ENCODE results near the gene TBCA. TPM values are rescaled to one million over a fixed set of nuclear protein-coding genes. Genes with fewer than 3 reads are reported as not detected.

TBCA gene
- polyA plus RNA-seq, 3 donors from 2014 or later = 162 to 182 (median 172) TPM

GRCh38 chr5:77641963-77642737, 134.0 kb downstream of the TBCA start:
- DNase-seq = no peak

DNA sequence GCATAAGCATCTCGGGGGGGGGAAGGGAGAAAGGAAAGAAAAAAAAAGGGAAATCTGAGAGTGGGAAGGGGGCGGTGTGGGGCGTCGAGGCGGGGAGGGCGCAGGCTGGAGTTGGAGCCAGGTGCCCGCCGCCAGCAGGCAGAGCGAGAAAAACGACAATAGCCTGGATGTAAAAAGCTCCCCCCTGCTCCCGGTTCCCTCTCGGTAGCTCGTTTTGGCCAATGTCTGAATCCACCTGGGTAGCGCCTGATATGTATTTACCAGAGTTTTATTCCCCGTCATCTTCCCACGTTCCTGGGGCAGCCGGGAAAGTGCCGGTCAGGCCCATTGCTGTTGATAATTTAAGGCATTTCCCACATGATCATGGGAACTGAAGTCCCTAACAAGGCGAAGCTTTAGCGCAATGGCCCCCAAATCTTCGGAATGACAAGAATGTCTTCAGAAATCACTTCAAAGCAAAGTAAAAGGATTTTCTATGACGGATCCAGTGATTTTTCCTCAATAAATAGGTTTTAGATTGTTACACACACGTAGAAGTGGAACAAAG, 134.7 kb downstream of the TBCA start:
- H3K4me1 Mint-ChIP-seq = peaks cover 15 to 38% of the 10 kb centered on the region in 2 donors
- peaks cover 42 to 63% (median 62%) of the 10 kb centered on the region in 3 donors for H3K27me3 Mint-ChIP-seq (ENCODE audit: low read depth in 3 of 3)
- peaks cover 0 to 12% (median 4%) of the 10 kb centered on the region in 6 donors for H3K9me3 Mint-ChIP-seq
- H3K36me3 Mint-ChIP-seq = peaks cover 0 to 5% (median 0%) of the 10 kb centered on the region in 3 donors
- H3K27ac Mint-ChIP-seq = no peak overlapping the region
- H3K4me3 Mint-ChIP-seq = no peak overlapping the region
- DNase-seq = no peak

More at GRCh38 chr5:77641963-77642737, 134.0 kb downstream of the TBCA start:
- Mint-ChIP-seq H3K4me1 (peaks cover 15 to 38% of the 10 kb centered on the region in 2 donors), H3K4me3 (no peak overlapping the region), H3K36me3 (peaks cover 0 to 5% (median 0%) of the 10 kb centered on the region in 3 donors), H3K27ac (no peak overlapping the region), H3K9me3 (peaks cover 0 to 12% (median 4%) of the 10 kb centered on the region in 6 donors), H3K27me3 (ENCODE audit: low read depth in 3 of 3) (peaks cover 41 to 63% (median 60%) of the 10 kb centered on the region in 3 donors)

Other genes starting within 250 kb of the TBCA start
- gene OTP, start 137.6 kb downstream of the TBCA start, polyA plus RNA-seq = not detected

Measured in immature natural killer cell (primary cell).